GM18909 (cell line): ENCODE results near the gene CHD5.

ENCODE experiments used
- ATAC-seq: cut with Tn5 transposase; IDR thresholded peaks from one replicate; pipeline ENCODE4 v1.9.1; 2021; ENCODE audit warnings: mild to moderate bottlenecking; ENCODE audit not compliant: unreplicated experiment, poor library complexity

The CHD5 gene

DNA sequence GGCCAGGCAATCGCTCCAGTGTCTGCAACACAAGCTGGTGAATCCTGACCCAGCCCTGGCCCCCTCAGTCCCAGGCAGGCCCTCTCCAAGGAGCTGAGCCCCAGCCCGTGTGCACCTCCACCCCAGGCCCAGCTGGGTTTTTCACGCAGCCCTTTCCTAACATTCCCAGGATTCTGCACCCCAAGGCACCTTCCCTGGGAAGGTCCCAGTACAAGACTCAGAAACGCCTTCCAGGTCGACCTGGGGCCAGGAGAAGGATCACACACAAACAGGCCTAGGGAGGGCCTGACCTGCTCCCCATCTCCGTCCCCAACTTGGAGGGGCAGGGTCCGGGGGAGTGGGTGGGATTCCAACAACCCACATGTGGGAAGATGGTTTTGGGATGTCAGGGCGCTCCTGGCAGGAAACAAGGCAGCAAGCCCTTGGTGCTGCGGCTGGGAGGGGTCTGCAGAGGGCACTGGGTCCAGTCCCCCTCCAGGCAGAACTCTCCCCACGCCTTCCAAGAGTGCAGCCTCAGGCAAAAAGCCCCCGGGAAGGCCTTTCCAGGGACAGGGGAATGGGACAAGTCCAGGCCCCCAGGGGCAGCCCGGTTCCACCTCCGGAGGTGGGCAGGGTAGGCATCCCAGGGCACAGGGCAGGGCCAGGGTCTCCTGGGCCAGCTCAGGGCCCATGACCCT, 76.1 kb downstream of the CHD5 start:
- no peak for ATAC-seq

DNA sequence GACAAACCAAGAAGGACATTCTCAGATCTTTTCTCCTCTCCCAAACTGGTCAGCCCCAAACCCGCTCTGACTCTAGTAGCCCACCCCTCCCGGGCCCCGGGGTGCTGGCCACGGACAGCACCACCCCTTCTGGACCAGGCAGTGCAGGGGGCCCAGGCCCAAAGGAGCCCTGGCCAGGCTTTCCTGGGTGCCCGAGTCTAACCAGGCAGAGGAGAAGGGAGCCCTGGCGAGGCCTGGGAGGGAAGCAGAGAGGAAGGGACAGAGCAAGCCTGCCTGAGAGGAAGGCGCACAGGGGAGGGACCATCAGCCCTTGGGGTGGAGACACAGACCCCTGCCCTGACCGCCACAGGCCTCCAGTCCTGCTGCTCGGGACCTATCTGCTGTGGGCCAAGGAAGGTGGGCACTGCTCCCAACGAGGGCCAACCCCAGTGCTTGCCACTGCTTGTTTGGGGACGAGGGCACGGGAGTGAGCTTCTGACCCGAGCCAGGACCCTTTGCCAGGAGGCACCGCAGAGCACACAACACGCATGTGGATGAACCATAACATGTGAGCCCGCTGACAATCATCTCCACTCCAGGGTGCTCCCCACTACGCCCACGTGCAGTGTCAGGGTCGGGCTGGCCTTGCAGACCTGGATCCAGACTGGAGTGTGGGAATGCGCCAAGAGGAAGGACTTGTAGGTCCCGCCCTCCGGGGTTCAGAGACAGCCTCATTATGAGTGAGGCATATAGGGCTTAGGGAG, 76.8 kb downstream of the CHD5 start:
- ATAC-seq: no peak

DNA sequence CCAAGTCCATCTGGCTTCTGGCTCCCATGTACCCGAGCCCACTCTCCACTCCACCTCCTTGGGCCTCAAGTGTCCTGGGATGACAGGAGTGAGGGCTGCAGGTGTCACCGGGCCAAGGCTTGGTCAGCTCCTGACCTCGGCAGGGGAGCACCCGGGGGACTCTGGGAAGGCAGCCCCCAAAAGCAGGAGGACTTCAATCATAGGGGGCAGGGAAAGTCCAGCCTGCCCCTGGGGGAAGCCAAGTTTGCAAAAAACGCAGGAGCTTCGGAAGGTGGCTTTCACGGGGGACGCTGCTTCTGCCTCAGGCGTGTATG, 77.6 kb downstream of the CHD5 start:
- ATAC-seq: no peak

DNA sequence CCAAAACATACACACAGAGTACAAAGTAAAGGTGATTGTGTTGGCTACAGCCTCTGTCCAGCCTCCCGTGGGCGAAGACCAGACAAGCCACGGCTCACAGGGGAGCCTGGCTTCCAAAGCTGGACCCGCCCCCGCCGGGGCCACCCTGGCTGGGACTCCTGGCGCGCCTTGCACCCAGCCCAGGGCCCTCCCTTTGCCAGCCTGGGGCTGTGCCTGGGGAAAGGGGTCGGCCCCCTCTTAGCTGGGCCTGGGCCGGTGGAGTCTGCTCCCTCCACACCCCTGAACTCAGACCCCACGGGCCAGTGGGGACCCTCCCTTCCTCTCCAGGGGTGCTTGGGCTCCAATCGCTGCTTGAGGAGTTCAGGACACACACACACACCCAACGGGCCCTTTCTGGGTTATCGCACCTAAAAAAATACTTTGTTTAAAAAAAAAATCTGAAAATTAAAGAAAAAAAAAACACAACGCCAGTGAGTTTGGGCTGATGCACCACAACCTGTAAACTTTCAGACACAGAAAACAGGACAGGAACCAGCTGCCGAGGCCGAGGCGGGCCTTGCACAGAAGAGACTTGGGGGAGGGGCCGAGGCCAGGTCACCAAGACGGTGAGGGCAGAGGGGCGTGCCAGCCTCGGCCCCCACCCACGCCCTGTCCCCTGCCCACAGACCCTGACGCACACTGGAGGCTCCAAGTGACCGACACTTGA, 78.1 kb downstream of the CHD5 start:
- no peak for ATAC-seq

DNA sequence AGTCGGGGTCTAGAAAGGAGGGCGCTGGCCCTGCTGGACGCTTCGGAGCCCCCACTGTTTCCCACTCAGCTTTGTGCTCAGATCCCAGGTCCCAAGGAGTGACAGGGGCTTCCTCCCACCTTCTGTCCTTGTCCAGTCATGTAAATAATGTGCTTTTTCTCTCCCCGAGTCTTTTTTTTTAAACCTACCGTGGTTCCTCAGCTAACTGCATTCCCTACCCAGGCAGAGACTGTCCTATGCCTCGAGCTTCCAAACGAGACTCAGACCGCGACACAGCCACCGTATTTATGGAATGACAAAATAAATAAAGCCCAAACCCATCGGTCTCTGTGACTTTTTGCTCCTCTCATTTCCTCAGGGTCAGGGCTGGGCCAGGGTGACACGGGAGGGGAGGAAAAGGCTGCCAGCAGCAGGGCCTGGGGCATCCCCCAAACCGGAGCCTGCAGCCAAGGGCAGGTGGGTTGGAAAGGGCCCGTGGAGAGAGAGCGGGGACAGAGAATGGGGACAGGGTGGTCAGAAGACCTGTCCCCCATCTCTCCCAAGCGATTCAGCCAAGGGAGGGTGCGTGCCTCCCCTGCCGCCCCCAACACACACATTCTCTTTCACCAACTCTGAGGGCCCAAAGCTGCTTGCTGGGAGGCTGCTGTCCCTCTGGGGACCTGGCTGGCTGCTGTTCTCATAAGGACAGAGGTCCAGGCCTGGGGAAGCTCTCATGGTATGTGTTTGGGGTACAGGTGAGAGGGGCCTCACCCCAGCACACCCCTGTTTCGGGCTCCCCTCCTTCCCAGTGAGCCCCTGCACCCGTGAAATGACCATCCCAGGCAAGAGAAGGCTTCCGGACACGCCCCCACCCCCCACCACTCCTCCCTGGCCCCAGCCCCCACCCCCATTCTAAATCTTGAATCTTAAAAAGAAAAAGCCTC, 79.0 kb downstream of the CHD5 start:
- ATAC-seq: no peak

DNA sequence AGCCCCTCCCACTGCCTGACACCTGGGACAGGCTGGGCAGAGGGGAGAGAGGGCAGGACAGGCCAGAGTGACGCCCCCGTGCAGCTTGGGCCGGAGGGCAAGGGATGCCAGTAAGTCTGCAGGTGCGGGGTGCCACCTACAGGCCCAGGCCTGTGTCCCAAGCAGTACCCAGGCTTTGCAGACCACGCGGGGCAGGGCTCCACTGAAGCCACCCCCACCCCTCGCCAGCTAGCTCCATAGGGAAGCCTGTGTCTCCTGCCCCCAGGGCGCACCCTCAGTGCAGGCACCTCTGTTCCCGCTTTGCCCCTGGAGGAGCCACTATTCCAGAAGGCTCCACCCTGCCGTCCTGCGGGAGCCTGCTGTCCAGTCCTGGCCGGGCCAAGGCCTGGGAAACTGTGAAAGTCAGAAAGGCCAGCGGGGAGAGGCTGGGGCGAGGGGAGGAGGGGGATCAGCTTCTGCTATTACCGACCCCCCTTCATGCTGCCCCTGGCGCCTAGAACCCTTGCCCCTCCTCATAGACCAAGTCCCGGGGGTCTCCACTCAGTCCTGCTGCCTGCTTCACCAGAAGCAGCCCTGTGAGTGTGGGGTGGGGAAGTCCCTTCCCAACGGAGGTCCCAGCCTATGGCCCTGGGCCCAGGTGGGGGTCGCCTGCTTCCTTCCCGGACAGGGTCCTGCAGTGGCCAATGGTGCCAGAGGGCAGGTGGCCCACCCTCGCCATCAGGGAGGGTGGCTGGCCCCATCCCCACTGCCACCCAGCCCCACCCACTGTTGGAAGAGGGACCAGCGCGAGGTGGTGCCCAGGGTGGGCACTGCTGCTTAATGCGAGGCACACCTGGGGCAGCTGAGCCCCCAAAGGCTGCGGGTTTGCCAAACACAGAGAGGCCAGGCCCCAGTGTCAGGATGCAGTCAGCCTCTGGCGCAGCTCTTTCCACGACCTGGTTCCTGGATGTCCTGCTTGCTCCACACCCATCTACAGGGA, 80.0 kb downstream of the CHD5 start:
- no peak for ATAC-seq

DNA sequence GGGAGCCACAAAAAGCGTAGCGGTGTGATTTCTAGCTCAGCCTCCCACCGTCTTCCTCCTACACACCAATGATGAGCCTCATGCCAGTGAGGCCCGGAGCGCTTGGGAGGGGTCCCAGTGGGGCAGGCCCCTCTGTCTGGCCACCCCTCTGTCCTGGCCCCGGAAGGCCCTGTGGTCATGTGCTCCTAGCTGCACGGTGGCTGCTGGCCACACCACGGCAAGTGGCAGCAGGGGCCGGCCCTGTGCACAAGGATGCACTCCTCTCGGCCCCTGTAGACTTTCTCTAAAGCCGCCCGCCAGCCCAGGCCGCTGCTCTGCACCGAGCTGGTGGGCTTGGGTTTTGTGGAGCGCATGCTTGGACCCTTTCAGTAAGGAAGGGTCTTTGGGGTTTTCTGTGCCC, 80.8 kb downstream of the CHD5 start:
- no peak for ATAC-seq

DNA sequence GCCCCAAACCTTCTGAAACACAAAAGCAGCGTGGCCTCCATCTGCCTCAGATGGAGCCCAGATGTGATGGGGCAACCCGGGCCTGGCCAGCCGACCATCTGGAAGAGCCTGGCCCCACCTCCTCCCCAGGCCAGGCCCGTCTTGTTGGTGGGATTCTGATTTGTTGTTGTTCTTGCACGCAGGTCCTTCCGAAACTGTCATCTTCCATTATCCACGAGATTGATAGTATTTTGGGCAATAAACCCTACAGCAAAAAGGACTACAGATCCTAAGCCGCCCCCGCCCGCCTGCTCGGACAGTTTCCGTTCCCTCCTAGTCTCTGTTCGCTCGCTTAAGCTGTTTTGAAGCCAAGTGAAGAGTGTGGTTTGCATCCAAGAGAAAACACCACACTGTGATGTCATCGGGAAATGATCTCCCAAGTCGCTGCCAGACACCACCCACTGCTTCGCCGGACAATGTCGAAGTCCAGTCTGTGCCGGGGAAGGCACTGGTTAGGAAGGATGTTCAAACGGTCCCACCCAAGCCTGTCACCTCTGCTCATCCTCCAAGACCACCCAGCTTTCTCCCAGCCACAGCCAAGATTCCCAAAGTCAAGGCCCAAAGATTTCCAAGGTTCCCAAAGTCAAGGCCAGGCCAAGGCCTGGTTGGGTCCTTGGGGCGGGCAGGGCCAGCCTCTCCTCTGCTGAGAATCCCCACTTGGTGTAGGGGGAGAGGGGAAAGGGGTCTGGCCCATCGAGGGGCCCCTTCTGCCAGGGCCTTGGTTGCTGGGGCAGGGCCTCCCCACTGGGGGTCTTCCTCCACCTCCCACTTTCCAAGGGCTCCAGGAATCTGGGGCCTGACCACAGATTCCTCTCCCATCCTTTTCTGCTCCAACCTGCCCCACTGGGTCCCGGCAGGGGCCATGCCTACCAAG, 81.6 kb downstream of the CHD5 start:
- no peak for ATAC-seq

DNA sequence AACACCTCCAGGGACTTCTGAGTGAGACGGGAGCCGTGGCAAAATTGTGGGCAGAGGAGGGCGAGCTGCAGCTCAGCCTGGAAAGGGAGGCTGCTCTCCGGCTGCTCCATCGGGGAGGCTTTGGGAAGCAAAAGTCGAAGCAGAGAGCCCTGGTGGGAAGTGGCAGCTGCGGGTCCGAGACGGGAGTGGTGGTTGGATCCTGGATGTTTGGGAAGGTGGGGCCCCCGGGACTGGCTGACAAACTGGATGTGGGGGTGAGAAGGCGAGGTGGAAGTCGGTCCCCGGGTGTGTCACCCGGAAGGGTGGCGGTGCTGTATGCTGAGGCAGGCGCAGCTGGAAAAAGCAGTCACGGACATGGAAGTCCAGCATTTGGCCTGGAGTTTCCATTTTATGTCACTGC, 82.3 kb downstream of the CHD5 start:
- ATAC-seq: no peak

DNA sequence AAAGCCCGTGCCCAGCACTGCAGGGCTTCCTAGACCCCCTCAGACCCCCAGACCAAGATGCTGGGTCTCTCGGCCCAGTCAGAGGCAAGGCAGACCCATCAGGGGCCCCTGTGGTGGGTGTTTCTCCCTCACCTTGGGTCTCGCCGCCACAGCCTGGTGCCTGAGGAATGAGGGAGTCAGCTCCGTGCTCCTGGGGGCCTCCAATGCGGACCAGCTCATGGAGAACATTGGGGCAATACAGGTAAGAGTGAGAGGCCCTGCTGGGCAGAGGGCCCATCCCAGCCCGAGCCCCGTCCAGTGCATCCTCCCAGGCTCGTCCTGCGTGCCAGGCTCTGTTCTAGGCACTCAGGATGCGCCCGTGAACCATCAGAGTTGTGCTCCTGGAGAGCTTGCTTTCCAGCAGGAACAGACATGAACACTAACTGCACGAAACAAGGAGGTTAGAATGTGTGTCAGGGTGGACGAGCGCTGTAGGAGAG, 83.0 kb downstream of the CHD5 start:
- no peak for ATAC-seq

DNA sequence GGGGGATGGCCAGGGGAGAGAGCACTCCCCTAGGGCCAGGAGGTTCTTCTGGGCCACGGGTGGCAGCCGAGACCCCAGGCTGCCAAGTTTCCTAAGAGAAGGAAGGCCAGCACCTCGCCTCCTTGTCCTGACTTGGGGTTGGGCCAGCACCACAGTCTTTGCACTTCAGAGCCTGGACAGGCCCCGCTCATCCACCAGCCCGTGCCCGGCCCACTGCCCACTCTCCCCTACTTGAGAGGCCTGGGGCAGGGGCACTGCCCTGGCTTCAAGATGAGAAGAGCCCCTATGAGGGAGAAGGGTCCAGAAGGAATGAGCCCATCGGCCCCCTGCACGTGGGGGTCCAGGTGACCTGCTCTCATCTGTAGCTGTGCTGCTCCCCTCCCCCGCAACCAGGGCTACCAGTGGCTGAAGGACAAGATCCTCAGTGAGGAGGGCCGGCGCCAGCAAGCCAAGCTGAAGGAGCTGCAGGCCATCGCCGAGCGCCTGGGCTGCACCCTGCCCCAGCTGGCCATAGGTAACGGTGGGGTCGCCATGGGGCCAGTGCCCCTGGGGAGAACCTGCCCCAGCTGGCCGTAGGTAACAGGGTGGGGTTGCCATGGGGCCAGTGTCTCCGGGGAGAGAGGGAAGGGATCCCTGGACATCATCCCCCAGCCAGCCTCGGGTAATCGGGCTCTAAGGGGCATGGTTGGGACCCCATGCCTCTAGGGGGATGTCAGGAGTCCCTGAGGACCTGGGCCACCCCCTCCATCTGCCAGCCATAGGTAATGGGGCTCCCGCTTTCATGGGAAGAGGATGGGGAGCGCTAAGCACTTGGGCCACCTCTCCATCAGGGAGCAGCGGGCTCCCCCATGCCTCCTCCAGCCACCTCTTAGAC, 83.6 kb downstream of the CHD5 start:
- ATAC-seq: no peak

DNA sequence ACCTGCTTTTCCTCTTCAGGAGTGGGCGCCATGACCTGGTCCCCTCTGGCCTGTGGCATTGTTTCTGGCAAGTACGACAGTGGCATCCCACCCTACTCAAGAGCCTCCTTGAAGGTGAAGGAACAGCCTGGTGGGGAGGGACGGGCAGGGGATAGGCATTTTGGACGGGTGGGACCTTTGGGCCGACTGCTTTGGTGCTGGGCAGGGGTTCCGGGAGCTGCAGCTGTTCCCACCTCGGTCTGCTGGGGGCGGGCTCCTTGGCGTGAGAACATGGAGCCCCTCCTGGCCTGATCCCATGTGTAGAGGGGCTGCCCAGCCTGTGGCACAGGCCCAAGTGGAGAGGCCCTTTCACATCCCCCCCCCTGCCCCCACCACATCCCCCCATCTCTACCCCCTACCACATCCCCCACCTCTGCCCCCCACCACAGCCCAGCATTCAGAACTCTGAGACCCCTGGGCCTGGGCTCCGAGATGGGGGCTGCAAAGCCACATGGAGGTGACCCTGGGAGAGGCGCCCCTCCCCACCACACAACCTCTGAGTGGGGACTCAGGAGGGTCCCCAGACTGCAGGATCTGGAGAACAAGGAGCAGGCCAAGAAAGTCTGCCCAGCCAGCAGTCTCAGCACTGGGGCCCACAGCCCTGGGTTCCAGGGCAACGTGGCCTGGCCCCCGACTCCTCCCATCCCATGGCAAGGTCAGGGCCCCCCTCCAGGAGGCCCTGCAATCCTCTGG, 84.4 kb downstream of the CHD5 start:
- ATAC-seq: no peak

DNA sequence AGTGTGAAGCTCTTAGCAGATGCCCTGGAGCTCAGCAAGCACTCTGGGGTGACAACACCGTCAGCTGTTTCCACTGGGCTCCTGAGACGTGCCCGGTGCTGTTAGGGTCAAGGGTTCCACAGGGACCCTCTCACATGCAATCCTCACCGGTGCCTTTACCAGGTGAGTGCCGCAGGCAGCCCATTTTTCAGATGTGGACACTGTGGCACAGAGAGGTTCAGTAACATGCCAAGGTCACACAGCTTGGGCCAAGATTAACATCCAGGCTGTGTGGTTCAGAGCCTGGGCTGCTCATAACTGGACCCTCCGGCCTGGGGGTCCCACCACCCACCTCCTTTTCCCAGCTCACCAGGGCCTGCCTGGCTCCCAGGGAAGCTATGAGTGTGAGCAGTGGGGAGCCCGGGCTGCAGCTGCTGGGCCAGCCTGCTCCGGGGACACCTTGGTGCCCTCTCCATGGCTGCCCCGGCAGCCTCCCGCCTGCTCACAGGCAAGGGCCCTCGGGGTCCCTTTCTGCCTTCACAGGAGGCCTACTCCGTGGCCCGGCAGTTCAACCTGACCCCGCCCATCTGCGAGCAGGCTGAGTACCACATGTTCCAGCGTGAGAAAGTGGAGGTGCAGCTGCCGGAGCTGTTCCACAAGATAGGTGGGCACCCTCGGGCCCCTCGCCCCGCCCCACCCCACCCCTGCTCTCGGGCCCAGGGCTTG, 85.2 kb downstream of the CHD5 start:
- ATAC-seq: no peak

DNA sequence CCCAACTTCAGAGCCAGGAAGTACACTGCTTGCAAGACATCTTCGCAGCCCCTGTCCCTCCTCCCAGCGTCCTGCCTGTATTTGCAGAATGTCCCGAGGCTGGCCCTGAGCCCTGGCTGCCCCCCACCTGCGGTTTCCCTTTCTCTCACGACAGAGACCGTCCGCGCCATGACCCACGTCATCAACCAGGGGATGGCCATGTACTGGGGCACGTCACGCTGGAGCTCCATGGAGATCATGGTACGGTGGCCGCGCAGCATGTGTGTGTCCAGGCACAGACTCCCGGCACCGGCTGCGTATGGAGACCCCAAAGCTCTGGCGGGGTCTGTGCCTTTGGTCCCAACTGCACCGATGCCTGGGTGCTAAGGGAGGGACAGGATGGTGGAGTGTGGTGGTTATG, 85.9 kb downstream of the CHD5 start:
- no peak for ATAC-seq

DNA sequence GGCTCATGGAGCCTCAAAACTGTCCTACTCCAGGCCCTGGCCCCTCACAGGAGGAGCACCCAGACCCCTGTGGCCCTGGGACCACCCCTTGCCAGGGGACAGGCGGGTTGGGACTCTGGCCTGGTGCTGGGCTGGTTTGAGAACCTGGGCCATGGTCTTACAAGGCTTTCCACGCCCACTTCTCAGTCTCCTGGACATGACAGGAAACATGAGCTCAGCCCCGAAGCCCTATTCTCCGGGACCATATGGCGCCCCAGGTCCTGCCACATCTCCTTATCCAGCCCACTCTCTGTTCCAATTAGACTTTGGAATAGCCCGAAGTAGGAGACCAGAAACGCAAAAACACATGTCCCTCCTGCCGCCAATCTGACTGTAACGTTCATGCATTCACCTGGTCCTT, 86.5 kb downstream of the CHD5 start:
- no peak for ATAC-seq

DNA sequence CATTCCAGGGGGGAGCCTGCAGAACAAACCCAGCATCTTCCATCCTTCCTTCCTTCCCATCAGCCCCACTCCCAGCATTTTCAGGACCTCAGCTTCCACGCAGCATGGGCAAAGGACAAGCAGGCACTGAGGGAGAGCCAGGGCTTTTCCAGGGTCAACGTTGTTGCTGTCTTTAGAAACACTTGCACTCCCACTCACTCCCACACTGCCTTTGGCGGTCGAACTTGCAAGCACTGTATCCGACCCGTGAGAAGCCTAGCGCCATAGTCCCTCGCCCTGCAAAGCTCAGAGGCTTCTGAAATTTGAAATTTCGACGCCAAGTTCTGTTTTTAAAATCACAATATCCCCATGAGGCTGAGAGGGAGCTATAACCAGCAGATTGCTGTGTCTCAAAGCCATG, 87.0 kb downstream of the CHD5 start:
- no peak for ATAC-seq
